ENCODE measurements around the gene RAET1G. TPM values are rescaled to one million over a fixed set of nuclear protein-coding genes. Genes with fewer than 3 reads are reported as not detected.
A peak's percentile ranks its signal among the peaks of the same experiment; 100 is the strongest.
"Not testable (repeated sequence)": the region's sequence is repeated elsewhere in the genome, so short reads cannot be mapped to it uniquely, and the experiment has no call there.

The RAET1G gene, protein sequence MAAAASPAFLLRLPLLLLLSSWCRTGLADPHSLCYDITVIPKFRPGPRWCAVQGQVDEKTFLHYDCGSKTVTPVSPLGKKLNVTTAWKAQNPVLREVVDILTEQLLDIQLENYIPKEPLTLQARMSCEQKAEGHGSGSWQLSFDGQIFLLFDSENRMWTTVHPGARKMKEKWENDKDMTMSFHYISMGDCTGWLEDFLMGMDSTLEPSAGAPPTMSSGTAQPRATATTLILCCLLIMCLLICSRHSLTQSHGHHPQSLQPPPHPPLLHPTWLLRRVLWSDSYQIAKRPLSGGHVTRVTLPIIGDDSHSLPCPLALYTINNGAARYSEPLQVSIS
- total RNA-seq = not detected

GRCh38 chr6:149922642-149923326 lies at the start of gene RAET1G:
RAET1G (minus strand) TSS chr6:149923121; CDS start chr6:149923010, 111 bp downstream.
- POLR2A ChIA-PET = no interaction called here
- Mint-ChIP-seq H3K4me3 (peak within 1 kb of the TSS; percentile 71), H3K27ac (no peak within 1 kb of the TSS), H3K27me3 (peaks cover 64% of the 10 kb centered on the region), H3K4me1 (peaks cover 24% of the 10 kb centered on the region), H3K36me3 (ENCODE audit: low read depth) (no peaks in the 10 kb centered on the region), H3K9me3 (no peaks in the 10 kb centered on the region)
- CTCF ChIA-PET = no interaction called here
- peak; percentile 87 for DNase-seq

GRCh38 chr6:149969635-149970034 lies 46.7 kb upstream of the RAET1G start:
- no peak for DNase-seq
- no peaks in the 10 kb centered on the region for H3K9me3 Mint-ChIP-seq
- peaks cover 69% of the 10 kb centered on the region for H3K27me3 Mint-ChIP-seq
- no peak overlapping the region for H3K4me3 Mint-ChIP-seq
- H3K27ac Mint-ChIP-seq = no peak overlapping the region
- POLR2A ChIA-PET = no interaction called here
- H3K4me1 Mint-ChIP-seq = peaks cover 18% of the 10 kb centered on the region
- CTCF ChIA-PET = interaction anchor here (1.5 kb wide), 1 partner anchor 47 kb away, joined by 5 read pairs; no protein-coding TSS in a partner anchor
- peaks cover 4% of the 10 kb centered on the region for H3K36me3 Mint-ChIP-seq (ENCODE audit: low read depth)

- H3K36me3 Mint-ChIP-seq (ENCODE audit: low read depth); POLR2A ChIA-PET; H3K4me3 Mint-ChIP-seq; H3K27ac Mint-ChIP-seq; H3K9me3 Mint-ChIP-seq; DNase-seq: not testable (repeated sequence)
- Mint-ChIP-seq H3K27me3 (peaks cover 69% of the 10 kb centered on the region), H3K4me1 (peaks cover 18% of the 10 kb centered on the region)
- CTCF ChIA-PET = interaction anchor here (0.6 kb wide), 1 partner anchor 171 kb away, joined by 3 read pairs; no protein-coding TSS in a partner anchor
Measured at GRCh38 chr6:149968909-149969308, 46.0 kb upstream of the RAET1G start.

DNA sequence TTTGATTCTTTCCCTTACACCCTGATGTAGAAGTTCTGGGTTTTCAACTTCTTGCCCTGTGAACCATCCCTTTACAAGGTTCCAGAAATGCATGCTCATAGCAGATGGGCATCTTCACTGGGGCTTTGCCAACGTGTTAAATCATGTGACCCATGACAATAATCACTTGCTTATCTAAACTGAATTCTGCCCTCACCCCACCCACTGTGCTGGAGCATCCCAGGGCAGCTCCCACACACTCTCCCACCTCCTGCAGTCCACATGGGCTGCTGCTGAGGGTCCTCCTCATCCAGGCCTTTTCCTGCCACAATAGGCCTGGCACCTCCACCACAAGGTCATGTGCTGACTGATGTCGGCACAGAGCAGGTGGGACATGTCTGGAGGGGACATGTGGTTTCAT lies 45.1 kb upstream of the RAET1G start:
- H3K36me3 Mint-ChIP-seq (ENCODE audit: low read depth); DNase-seq; H3K27ac Mint-ChIP-seq; CTCF ChIA-PET; H3K9me3 Mint-ChIP-seq; H3K4me3 Mint-ChIP-seq; POLR2A ChIA-PET: not testable (repeated sequence)
- H3K27me3 Mint-ChIP-seq = peaks cover 75% of the 10 kb centered on the region
- peaks cover 27% of the 10 kb centered on the region for H3K4me1 Mint-ChIP-seq

DNA sequence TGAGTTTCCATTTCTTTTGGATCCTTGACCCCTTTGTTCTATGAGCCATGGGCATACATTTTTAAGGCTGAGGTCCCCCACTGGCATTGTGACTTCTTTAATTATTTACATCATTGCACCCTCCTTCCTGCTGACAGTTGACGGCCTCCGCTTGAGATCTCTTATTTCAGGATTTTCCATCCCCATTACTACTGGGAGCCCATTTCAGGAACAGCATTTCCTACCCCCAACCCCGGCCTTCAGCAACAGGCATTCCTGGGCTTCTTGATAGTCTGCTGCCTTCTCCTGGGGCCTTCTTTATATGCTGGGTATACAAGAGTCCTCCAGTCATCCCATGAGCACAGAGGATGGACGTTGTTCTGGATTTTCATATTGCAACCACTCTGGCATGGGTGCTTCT lies 44.7 kb upstream of the RAET1G start:
- POLR2A ChIA-PET = no interaction called here
- H3K36me3 Mint-ChIP-seq (ENCODE audit: low read depth) = peaks cover 7% of the 10 kb centered on the region
- peaks cover 73% of the 10 kb centered on the region for H3K27me3 Mint-ChIP-seq
- peaks cover 29% of the 10 kb centered on the region for H3K4me1 Mint-ChIP-seq
- H3K4me3 Mint-ChIP-seq = no peak overlapping the region
- no peak for DNase-seq
- H3K9me3 Mint-ChIP-seq = no peaks in the 10 kb centered on the region
- H3K27ac Mint-ChIP-seq = no peak overlapping the region
- CTCF ChIA-PET = no interaction called here

- H3K4me3 Mint-ChIP-seq; DNase-seq; H3K9me3 Mint-ChIP-seq; POLR2A ChIA-PET; H3K36me3 Mint-ChIP-seq (ENCODE audit: low read depth); CTCF ChIA-PET; H3K27ac Mint-ChIP-seq: not testable (repeated sequence)
- Mint-ChIP-seq H3K4me1 (peaks cover 31% of the 10 kb centered on the region), H3K27me3 (peaks cover 74% of the 10 kb centered on the region)
Measured at GRCh38 chr6:149966319-149966718, 43.4 kb upstream of the RAET1G start.

DNA sequence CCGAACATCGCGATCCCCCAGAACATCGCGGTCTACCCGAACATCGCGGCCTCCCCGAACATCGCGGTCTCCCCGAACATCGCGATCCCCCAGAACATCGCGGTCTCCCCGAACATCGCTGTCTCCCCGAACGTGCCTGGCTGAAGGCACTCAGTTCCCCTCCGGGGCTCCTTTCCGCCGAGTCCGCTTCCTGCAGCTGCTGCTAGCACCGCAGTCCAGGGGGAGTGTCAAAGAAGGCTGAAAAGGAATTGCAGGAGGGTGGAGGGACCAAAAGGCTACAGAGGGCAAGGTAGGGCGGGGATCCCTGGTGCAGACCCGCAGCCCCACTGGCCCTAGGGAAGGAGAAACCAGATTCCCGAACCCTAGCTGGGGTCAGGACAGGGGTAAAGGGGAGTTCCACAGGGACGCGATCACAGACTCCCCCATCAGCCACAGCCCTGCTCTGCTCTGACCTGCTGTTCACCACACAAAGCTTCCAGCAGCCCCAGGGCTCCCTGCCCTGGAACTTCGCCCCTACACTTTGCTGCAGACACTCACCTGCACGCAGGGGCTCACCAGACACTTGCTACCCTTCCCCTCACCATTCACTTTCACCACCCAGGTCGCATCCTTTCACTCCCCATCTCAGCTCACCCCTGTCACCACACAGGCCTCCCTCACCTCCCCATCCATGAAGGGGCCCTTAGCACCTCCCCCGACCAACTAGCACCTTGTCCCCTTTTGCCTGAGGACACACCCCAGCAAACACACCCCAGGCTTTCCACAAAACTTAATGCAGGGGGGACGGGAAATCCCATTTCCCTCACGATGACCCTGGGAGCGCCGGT lies 42.5 kb upstream of the RAET1G start:
- CTCF ChIA-PET = no interaction called here
- Mint-ChIP-seq H3K4me3 (peak overlapping the region; percentile 75), H3K27ac (peak overlapping the region; percentile 90), H3K27me3 (peaks cover 79% of the 10 kb centered on the region), H3K4me1 (peaks cover 31% of the 10 kb centered on the region), H3K9me3 (no peaks in the 10 kb centered on the region), H3K36me3 (ENCODE audit: low read depth) (peaks cover 7% of the 10 kb centered on the region)
- DNase-seq = peak; percentile 30
- POLR2A ChIA-PET = no interaction called here

DNA sequence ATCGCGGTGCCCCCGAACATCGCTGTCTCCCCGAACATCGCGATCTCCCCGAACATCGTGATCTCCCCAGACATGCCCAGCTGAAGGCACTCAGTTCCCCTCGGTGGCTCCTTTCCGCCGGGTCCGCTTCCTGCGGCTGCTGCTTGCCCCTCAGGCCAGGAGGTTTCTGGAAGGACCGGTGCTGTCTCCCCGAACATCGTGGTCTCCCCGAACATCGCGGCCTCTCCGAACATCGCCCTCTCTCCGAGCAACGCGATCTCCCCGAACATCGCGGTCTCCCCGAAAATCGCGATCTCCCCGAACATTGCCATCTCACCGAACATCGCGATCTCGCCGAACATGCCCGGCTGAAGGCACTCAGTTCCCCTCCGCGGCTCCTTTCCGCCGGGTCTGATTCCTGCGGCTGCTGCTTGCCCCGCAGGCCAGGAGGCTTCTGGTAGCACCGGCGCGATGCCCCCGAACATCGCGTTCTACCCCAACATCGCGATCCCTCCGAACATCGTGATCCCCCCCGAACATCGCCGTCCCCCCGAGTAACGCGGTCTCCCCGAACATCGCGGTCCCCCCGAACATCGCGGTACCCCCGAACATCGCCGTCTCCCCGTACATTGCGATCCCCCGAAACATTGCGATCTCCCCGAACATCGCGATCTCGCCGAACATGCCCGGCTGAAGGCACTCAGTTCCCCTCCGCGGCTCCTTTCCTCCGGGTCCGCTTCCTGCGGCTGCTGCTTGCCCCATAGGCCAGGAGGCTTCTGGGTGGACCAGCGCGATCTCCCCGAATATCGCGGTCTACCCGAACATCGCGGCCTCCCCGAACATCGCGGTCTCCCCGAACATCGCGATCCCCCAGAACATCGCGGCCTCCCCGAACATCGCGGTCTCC lies 41.6 kb upstream of the RAET1G start:
- Mint-ChIP-seq H3K4me3 (peak overlapping the region; percentile 75), H3K36me3 (ENCODE audit: low read depth) (peaks cover 7% of the 10 kb centered on the region), H3K4me1 (peaks cover 31% of the 10 kb centered on the region), H3K9me3 (no peaks in the 10 kb centered on the region), H3K27me3 (peaks cover 80% of the 10 kb centered on the region), H3K27ac (peak overlapping the region; percentile 90)
- CTCF ChIA-PET = no interaction called here
- DNase-seq = peak; percentile 22
- POLR2A ChIA-PET = no interaction called here

GRCh38 chr6:149963462-149964307 lies 40.8 kb upstream of the RAET1G start, which contains the start of gene ULBP1:
ULBP1 (plus strand) TSS chr6:149963943; CDS start chr6:149964050, 107 bp downstream.
- Mint-ChIP-seq H3K27me3 (peaks cover 82% of the 10 kb centered on the region), H3K4me3 (peak within 1 kb of the TSS; percentile 75), H3K9me3 (no peaks in the 10 kb centered on the region), H3K27ac (peak within 1 kb of the TSS; percentile 90), H3K36me3 (ENCODE audit: low read depth) (peaks cover 7% of the 10 kb centered on the region), H3K4me1 (peaks cover 31% of the 10 kb centered on the region)
- ChIA-PET CTCF (no interaction called here), POLR2A (no interaction called here)
- DNase-seq = peak; percentile 83

DNA sequence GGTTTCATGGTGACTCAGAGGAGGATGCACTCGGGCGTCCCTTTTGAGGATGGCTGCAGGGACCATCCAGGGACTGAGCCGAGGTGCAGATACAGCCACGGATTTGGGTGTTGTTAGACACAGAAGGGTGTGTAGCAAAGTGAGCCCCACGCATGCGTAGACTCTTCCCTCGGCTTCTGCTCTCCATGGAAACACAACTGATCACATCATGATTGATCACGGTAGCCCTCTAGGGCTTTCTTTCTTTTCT lies 40.2 kb upstream of the RAET1G start:
- CTCF ChIA-PET = no interaction called here
- Mint-ChIP-seq H3K9me3 (no peaks in the 10 kb centered on the region), H3K4me3 (peak overlapping the region; percentile 75), H3K27me3 (peaks cover 79% of the 10 kb centered on the region), H3K4me1 (peaks cover 31% of the 10 kb centered on the region), H3K36me3 (ENCODE audit: low read depth) (peaks cover 7% of the 10 kb centered on the region), H3K27ac (peak overlapping the region; percentile 90)
- DNase-seq = peak; percentile 57
- POLR2A ChIA-PET = no interaction called here

GRCh38 chr6:149962461-149963211 lies 39.7 kb upstream of the RAET1G start:
- DNase-seq = no peak
- Mint-ChIP-seq H3K4me3 (peak overlapping the region; percentile 75), H3K27me3 (peaks cover 79% of the 10 kb centered on the region), H3K27ac (peak overlapping the region; percentile 90), H3K9me3 (no peaks in the 10 kb centered on the region), H3K4me1 (peaks cover 31% of the 10 kb centered on the region), H3K36me3 (ENCODE audit: low read depth) (peaks cover 7% of the 10 kb centered on the region)
- CTCF ChIA-PET = no interaction called here
- POLR2A ChIA-PET = no interaction called here

Data from activated CD4-positive, alpha-beta T cell treated with anti-CD3 and anti-CD28 coated beads, Interleukin-2, amount 10 ng/mL, durations not matched to agents 7 days and 5 days (primary cell).